OCI-LY1 (cell line): ENCODE data around the gene JAGN1.

ENCODE experiments used
- CTCF ChIP-seq: fragments of 200-600 bp; sonication (generic), shearing (Covaris generic); IDR thresholded peaks from 2 replicates; pipeline ENCODE4 v1.5.1; 2017; ENCODE audit warnings: mild to moderate bottlenecking, antibody characterized with exemption, low read length, moderate library complexity, mixed read lengths
- EZH2 ChIP-seq: fragments of 200-600 bp; sonication (generic), shearing (Covaris generic); IDR thresholded peaks from 2 replicates; pipeline ENCODE4 v1.8.0; 2017; ENCODE audit warnings: borderline replicate concordance, mixed run types, mild to moderate bottlenecking, antibody characterized with exemption, low read length, moderate library complexity, mixed read lengths

GRCh38 chr3:9932535-9932842 is 42.1 kb downstream of the JAGN1 start:
- TF ChIP-seq CTCF (no peak), EZH2 (no peak)
